Neural cell (in vitro differentiated cells): ENCODE measurements around the gene SOX18.

Experiments
- CTCF ChIP-seq: fragments of 450-650 bp; IDR thresholded peaks from 2 replicates; pipeline ENCODE4 v1.5.1; 2014; ENCODE audit warnings: antibody characterized with exemption, mild to moderate bottlenecking, moderate library complexity; ENCODE audit not compliant: poor library complexity, severe bottlenecking
- EP300 ChIP-seq: fragments of 450-650 bp; conservative IDR thresholded peaks from 2 replicates; pipeline ENCODE4 v1.6.1; 2014; ENCODE audit warnings: antibody characterized with exemption, mild to moderate bottlenecking, moderate library complexity; ENCODE audit not compliant: poor library complexity, severe bottlenecking
- EZH2 ChIP-seq: fragments of 200-600, 300-800 bp; shearing (Covaris generic), sonication (generic); IDR thresholded peaks from 2 replicates; pipeline ENCODE4 v1.6.1; 2014; ENCODE audit warnings: antibody characterized with exemption, low read length, borderline replicate concordance, mild to moderate bottlenecking; ENCODE audit not compliant: insufficient read depth, poor library complexity, severe bottlenecking
- RAD21 ChIP-seq: fragments of 450-650 bp; conservative IDR thresholded peaks from 2 replicates; pipeline ENCODE4 v1.6.1; 2014; ENCODE audit warnings: antibody characterized with exemption, mild to moderate bottlenecking, moderate library complexity
- TF ChIP-seq, protein P1 (sequence below): IDR thresholded peaks from 2 replicates; pipeline ENCODE4 v1.6.1; 2012; ENCODE audit warnings: borderline replicate concordance

DNA sequence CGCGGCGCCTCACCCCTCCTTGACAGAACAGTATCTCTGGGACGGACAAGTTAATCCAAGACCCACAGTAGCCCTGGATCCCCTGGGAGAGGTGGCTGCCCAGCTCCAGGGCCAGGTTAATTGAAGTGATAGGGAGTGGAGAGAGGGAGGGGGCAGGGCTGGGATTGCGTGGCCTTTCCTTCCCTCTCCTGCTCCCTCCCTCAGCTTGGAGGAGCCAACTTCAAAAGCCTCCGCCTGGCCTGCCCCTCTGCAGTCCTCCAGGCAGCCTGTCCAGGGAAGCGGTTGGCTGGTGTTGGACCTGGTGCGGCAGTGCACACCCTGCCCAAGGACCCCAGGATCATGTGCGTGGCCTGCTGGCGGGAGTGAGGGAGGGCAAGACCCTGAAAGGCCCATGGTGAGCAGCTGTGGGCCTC is 13.5 kb downstream of the SOX18 start, which contains the start of gene C20orf204:
- TF ChIP-seq CTCF (no peak), RAD21 (no peak), EZH2 (no peak), EP300 (no peak)
- TF ChIP-seq, protein P1, sequence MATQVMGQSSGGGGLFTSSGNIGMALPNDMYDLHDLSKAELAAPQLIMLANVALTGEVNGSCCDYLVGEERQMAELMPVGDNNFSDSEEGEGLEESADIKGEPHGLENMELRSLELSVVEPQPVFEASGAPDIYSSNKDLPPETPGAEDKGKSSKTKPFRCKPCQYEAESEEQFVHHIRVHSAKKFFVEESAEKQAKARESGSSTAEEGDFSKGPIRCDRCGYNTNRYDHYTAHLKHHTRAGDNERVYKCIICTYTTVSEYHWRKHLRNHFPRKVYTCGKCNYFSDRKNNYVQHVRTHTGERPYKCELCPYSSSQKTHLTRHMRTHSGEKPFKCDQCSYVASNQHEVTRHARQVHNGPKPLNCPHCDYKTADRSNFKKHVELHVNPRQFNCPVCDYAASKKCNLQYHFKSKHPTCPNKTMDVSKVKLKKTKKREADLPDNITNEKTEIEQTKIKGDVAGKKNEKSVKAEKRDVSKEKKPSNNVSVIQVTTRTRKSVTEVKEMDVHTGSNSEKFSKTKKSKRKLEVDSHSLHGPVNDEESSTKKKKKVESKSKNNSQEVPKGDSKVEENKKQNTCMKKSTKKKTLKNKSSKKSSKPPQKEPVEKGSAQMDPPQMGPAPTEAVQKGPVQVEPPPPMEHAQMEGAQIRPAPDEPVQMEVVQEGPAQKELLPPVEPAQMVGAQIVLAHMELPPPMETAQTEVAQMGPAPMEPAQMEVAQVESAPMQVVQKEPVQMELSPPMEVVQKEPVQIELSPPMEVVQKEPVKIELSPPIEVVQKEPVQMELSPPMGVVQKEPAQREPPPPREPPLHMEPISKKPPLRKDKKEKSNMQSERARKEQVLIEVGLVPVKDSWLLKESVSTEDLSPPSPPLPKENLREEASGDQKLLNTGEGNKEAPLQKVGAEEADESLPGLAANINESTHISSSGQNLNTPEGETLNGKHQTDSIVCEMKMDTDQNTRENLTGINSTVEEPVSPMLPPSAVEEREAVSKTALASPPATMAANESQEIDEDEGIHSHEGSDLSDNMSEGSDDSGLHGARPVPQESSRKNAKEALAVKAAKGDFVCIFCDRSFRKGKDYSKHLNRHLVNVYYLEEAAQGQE: no peak
